Tibial nerve (tissue), 4 donors: Measurements from ENCODE around the gene F5. TPM values are rescaled to one million over a fixed set of nuclear protein-coding genes. Genes with fewer than 3 reads are reported as not detected.

ENCODE experiments used
- DNase-seq, 2 donors: peaks; one replicate each; pipeline ENCODE4 v3.0.0-alpha.2; 2019; ENCODE audit warnings: low spot score in 2 of 2
- H3K27ac ChIP-seq, 4 donors: fragments of 200-600 bp; sonication (generic) in 3 of 4; one replicate each; pipeline ENCODE4 v1.5.1; 2017 to 2019; ENCODE audit warnings: mild to moderate bottlenecking in 1 of 4
- H3K27me3 ChIP-seq, 2 donors: fragments of 200-600 bp; sonication (generic) in 1 of 2; one replicate each; pipeline versions ENCODE4 v1.5.1 to v1.6.0; 2017 to 2019
- H3K36me3 ChIP-seq, 3 donors: fragments of 200-600 bp; sonication (generic); one replicate each; pipeline ENCODE4 v1.5.1; 2018 to 2019
- H3K4me1 ChIP-seq, 4 donors: fragments of 200-600 bp; sonication (generic) in 3 of 4; one replicate each; pipeline ENCODE4 v1.5.1; 2017 to 2019
- H3K4me3 ChIP-seq, 4 donors: fragments of 200-600 bp; sonication (generic) in 3 of 4; one replicate each; pipeline ENCODE4 v1.5.1; 2017 to 2019; ENCODE audit warnings: mild to moderate bottlenecking in 1 of 4, moderate library complexity in 1 of 4
- H3K9me3 ChIP-seq, 4 donors: fragments of 200-600 bp; sonication (generic) in 3 of 4; one replicate each; pipeline ENCODE4 v1.5.1; 2017 to 2019
- EP300 ChIP-seq, 2 donors: sonication (generic); formaldehyde crosslinking; IDR thresholded peaks; one replicate each; pipeline ENCODE4 v1.6.1; 2017; ENCODE audit warnings: antibody characterized with exemption in 2 of 2, mild to moderate bottlenecking in 1 of 2
- POLR2A ChIP-seq, 2 donors: fragments of 450-650 bp; IDR thresholded peaks; one replicate each; pipeline ENCODE4 v1.6.1; 2017; ENCODE audit warnings: antibody characterized with exemption in 2 of 2, mild to moderate bottlenecking in 2 of 2, moderate library complexity in 2 of 2
- WGBS, 2 donors: methylation state at CpG; one replicate each; pipeline ENCODE4 v1.1.5; 2018; 5-methylcytosine and 5-hydroxymethylcytosine counted together
- total RNA-seq, 4 donors: library from RNA; depleted of rRNA; stranded (reverse); fragments of >200 nt; gene quantifications; one replicate each; pipeline ENCODE4 v1.1.0, GENCODE V29; 2016
- TF ChIP-seq, protein P1 (sequence below), 5 experiments: fragments of 200-600 bp in 3 of 5; fragments of 450-650 bp in 2 of 5; sonication (generic) in 3 of 5; IDR thresholded peaks; one replicate each; pipeline ENCODE4 v1.5.1; 2016 to 2019; ENCODE audit warnings: antibody characterized with exemption in 5 of 5, mild to moderate bottlenecking in 3 of 5, moderate library complexity in 2 of 5

Gene F5
- total RNA-seq, 4 donors from 2014 or later, result 0.42 to 0.98 (median 0.60) TPM; not detected in 1

GRCh38 chr1:169493251-169493650, 93.0 kb downstream of the F5 start:
- WGBS, 2 donors, result 86 to 94% methylated on average over 1 of the region's 1 CpG
- no peak overlapping the region for H3K27ac ChIP-seq
- H3K4me1 ChIP-seq, result no peaks in the 10 kb centered on the region
- DNase-seq, result no peak
- no peaks in the 10 kb centered on the region for H3K9me3 ChIP-seq
- H3K27me3 ChIP-seq, result no peaks in the 10 kb centered on the region
- TF ChIP-seq EP300 (IDR thresholded peaks at IDR 0.05) (no peak), POLR2A (IDR thresholded peaks at IDR 0.05) (no peak)
- TF ChIP-seq, protein P1, sequence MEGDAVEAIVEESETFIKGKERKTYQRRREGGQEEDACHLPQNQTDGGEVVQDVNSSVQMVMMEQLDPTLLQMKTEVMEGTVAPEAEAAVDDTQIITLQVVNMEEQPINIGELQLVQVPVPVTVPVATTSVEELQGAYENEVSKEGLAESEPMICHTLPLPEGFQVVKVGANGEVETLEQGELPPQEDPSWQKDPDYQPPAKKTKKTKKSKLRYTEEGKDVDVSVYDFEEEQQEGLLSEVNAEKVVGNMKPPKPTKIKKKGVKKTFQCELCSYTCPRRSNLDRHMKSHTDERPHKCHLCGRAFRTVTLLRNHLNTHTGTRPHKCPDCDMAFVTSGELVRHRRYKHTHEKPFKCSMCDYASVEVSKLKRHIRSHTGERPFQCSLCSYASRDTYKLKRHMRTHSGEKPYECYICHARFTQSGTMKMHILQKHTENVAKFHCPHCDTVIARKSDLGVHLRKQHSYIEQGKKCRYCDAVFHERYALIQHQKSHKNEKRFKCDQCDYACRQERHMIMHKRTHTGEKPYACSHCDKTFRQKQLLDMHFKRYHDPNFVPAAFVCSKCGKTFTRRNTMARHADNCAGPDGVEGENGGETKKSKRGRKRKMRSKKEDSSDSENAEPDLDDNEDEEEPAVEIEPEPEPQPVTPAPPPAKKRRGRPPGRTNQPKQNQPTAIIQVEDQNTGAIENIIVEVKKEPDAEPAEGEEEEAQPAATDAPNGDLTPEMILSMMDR (IDR thresholded peaks at IDR 0.05), result no peak
- H3K4me3 ChIP-seq, result no peak overlapping the region
- H3K36me3 ChIP-seq, result no peaks in the 10 kb centered on the region

GRCh38 chr1:169491845-169492281, 94.4 kb downstream of the F5 start:
- WGBS, 2 donors, result 51 to 59% methylated on average over 3 of the region's 3 CpGs
- TF ChIP-seq, protein P1 (IDR thresholded peaks at IDR 0.05), result no peak
- TF ChIP-seq EP300 (IDR thresholded peaks at IDR 0.05) (peak in 1 of 2 donors; percentile 26), POLR2A (IDR thresholded peaks at IDR 0.05) (no peak)
- DNase-seq, result no peak

DNA sequence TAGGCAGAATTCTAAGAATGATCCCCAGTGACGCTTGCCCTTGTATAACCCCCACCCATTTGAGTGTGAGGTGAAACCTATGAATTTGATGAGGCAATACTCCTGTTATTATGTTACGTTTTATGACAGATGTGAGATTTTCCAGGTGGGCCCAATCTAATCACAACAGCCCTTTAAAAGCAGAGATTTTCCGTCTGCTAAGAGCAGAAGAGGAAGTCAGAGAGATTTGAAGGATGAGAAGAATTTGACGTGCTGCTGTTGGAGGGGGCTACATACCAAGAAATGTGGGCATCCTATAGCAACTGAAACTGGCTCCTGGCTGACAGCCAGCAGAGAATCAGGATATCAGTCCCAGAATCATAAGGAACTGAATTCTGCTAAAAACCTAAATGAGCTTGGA, 98.1 kb downstream of the F5 start:
- TF ChIP-seq, protein P1 (IDR thresholded peaks at IDR 0.05), result no peak
- no peak for TF ChIP-seq POLR2A (IDR thresholded peaks at IDR 0.05)
- TF ChIP-seq EP300 (IDR thresholded peaks at IDR 0.05), result no peak
- DNase-seq, result no peak
- WGBS, 2 donors, result 85 to 89% methylated on average over 4 of the region's 4 CpGs
- Histone ChIP-seq H3K27ac (no peak overlapping the region), H3K27me3 (no peaks in the 10 kb centered on the region), H3K4me3 (no peak overlapping the region), H3K36me3 (no peaks in the 10 kb centered on the region), H3K4me1 (peaks cover 0 to 33% (median 15%) of the 10 kb centered on the region in 4 donors), H3K9me3 (no peaks in the 10 kb centered on the region)

More at GRCh38 chr1:169491845-169492281, 94.4 kb downstream of the F5 start:
- peaks cover 0 to 10% (median 3%) of the 10 kb centered on the region in 4 donors for H3K4me1 ChIP-seq
- no peak overlapping the region for H3K4me3 ChIP-seq
- peak overlapping the region in 2 of 4 donors; percentile 52 to 53 for H3K27ac ChIP-seq
- no peaks in the 10 kb centered on the region for H3K27me3 ChIP-seq
- H3K9me3 ChIP-seq, result no peaks in the 10 kb centered on the region
- no peaks in the 10 kb centered on the region for H3K36me3 ChIP-seq

DNA sequence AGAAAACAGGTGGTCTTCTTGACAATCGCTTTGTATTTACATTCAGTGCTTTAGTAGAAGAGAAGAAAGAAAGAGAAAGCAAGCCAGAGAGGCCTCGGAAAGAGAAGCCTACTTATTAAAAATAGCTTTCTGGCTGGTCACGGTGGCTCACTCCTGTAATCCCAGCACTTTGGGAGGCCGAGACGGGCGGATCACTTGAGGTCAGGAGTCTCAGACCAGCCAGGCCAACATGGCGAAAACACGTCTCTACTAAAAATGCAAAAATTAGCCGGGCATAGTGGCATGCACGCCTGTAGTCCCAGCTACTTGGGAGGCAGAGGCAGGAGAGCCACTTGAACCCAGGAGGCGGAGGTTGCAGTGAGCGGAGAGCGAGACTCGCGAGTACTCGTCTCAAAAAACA, 98.7 kb downstream of the F5 start:
- WGBS, 2 donors, result 92 to 96% methylated on average over 16 of the region's 16 CpGs
- Histone ChIP-seq H3K27ac (peak overlapping the region; percentile 97 to 100 (median 98)), H3K4me1 (peaks cover 0 to 39% (median 16%) of the 10 kb centered on the region in 4 donors), H3K36me3 (no peaks in the 10 kb centered on the region), H3K9me3 (no peaks in the 10 kb centered on the region), H3K27me3 (no peaks in the 10 kb centered on the region), H3K4me3 (no peak overlapping the region)
- TF ChIP-seq EP300 (IDR thresholded peaks at IDR 0.05) (no peak), POLR2A (IDR thresholded peaks at IDR 0.05) (no peak)
- TF ChIP-seq, protein P1 (IDR thresholded peaks at IDR 0.05), result no peak
- no peak for DNase-seq

DNA sequence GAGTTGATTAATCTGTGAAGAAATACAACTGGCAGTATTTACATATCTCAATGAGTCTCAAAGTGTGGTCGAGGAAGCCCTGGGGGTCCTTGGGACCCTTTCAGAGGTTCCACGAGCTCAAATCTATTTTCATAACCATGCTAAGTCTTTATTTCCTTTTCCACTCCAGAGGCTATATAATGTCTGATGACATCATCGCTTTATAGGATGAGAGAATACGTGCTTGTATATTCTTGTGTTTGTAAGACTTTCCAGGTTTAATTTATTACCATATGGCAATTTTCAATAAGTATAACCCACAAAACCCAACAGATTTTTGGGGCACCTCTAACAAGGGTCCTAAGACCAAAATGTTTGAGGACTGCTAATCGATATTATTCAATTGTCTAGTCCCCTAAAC, 99.1 kb downstream of the F5 start:
- no peaks in the 10 kb centered on the region for H3K9me3 ChIP-seq
- H3K36me3 ChIP-seq, result no peaks in the 10 kb centered on the region
- H3K27ac ChIP-seq, result peak overlapping the region; percentile 97 to 100 (median 98)
- peaks cover 0 to 43% (median 16%) of the 10 kb centered on the region in 4 donors for H3K4me1 ChIP-seq
- no peaks in the 10 kb centered on the region for H3K27me3 ChIP-seq
- 83 to 85% methylated on average over 5 of the region's 5 CpGs for WGBS, 2 donors
- DNase-seq, result no peak
- peak overlapping the region in 2 of 4 donors; percentile 40 to 99 for H3K4me3 ChIP-seq
- TF ChIP-seq POLR2A (IDR thresholded peaks at IDR 0.05), result no peak
- TF ChIP-seq, protein P1 (IDR thresholded peaks at IDR 0.05), result no peak
- TF ChIP-seq EP300 (IDR thresholded peaks at IDR 0.05), result no peak
